HG02642 (cell line): ENCODE results near the gene LENEP.
"Not testable (repeated sequence)": the region's sequence is repeated elsewhere in the genome, so short reads cannot be mapped to it uniquely, and the experiment has no call there.

Experiments used
- ATAC-seq: cut with Tn5 transposase; IDR thresholded peaks from one replicate; pipeline ENCODE4 v1.9.1; 2021; ENCODE audit warnings: mild to moderate bottlenecking; ENCODE audit not compliant: unreplicated experiment, poor library complexity

LENEP gene

DNA sequence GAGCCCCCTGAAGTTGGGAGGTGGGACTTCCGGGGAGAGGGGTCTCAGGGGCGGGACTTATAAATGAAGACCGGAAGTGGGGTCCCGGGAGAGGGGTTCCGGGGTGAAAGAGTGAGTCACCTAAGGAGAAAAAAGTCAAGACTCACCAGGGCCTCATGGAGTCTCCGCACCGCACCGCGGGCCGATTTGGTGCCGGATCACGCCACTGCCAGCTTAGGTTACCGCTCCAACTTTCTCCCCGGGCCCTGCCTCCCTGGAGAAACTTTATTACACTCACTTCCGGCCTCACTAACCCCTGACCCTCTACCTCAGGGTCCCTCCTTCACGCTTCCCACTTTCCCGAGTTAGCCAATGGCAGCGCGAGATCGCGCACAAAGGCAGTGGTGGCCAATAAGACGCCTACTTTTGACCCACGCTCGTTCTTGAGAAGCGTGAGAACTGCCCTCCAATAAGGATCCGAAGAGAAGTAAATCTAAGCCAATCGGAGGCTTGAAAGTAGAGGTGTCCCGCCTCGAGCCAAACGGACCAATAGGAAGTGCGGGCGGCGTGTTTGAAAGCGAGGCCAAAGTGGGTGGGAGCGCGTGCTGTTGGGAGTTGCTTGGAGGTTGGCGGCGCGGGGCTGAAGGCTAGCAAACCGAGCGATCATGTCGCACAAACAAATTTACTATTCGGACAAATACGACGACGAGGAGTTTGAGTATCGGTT is 19.1 kb upstream of the LENEP start, which contains the start of gene CKS1B:
Gene CKS1B (plus strand): TSS at position 580 of the 706 bp plus-strand sequence. CDS start 65 bp downstream, at position 645.
- ATAC-seq: peak; percentile 78

DNA sequence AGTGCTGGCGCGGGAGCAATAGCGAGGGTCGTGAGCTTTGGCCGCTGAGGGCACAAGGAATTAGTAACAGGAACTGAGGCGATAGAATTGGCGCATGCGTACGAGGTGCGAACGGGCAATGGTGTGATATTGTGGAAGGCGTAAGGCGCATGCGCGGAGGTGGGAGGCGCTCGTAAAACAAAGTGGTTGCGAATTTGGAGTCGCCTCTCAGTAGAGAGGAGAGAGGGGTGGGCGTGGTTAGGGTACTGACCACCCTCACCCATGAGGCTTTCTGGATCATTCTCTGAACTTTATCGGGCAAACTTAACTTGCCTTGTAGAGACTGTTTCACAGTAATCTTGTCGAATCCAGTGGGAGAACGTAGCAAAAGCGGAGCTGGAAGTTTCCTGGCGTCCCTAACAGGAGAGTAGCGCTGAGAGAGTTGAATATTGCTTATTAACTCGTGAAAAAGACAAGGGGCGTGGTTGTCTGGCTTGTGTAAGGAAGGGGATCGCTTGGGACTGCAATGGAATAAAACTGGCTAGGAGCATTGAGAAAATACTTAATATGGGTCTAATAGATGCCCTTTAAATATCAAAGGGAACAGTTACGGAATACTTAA is 18.5 kb upstream of the LENEP start:
- peak; percentile 53 for ATAC-seq

DNA sequence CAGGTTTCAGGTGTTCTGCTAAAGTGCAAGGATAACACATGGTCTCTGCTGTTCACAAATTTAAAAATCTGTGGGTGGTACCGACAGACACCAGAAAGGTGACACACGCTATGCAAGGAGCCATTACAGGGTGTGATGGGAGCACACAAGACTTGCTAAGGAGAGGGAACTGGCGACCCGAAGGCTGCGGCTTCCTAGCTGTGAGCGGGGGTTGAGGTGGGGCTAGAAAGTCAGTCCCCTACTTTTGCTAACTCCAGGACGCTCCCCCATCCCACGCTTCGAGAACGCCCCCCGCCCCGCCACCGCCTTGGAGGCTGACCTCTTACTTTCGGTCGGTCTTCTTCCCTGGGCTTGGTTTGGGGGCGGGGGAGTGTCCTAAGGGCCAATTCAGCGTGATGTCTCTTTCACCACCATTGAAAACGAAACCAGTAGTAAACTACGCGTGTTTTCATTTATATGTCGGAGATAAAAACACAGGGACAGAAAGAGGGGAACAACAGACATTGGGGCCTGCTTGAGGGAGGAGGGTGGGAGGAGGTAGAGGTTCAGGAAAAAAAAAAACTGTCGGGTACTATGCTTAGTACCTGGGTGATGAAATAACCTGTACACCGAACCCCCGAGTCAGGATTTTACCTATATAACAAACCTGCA is 17.9 kb upstream of the LENEP start:
- no peak for ATAC-seq

DNA sequence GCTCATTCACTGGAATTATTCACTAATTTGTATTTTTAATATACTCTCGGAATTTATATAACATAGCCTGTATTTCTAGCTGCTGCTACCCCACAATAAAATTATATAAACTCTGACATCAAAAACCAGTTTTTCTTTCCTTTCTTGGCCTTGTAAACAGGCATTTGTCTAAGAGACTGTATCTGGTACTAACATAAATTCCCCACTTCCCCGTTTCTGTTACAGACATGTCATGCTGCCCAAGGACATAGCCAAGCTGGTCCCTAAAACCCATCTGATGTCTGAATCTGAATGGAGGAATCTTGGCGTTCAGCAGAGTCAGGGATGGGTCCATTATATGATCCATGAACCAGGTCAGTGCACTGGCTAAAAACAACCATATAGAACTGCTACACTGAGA is 15.6 kb upstream of the LENEP start:
- ATAC-seq: not testable (repeated sequence)

DNA sequence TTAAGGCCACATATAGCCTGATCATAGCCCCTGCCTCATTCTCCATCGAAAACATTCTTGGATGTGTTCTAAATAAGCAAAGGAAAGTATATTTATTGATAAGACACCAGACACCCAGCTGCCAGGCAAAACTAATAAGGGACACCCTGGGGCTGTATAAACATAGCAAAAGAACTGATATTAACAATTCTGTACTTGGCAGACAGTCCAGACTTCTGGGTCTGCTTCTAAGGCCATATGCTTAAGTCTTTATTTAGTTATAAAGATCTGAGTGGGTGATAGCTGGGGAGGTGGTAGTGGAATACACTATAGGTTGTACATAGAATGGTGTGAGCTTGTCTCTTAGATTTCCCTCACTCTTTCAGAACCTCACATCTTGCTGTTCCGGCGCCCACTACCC is 15.0 kb upstream of the LENEP start:
- ATAC-seq: no peak

DNA sequence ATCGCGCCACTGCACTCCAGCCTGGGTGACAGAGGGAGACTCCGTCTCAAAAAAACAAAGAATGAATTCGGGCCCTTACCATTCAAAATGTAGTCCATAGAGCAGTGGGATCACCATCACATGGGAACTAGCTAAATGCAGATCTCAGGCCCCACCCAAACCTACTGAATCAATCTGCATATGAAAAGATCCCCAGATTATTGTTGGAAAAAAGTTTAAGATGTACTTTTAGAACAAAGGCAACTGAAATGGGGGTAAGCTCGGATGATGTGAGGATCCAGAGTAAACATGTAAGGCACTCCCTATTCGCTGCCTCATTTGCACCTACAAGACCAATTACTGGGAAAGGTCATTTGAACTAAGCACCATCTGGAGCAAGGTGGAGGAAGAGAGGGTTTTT is 11.0 kb upstream of the LENEP start:
- no peak for ATAC-seq

DNA sequence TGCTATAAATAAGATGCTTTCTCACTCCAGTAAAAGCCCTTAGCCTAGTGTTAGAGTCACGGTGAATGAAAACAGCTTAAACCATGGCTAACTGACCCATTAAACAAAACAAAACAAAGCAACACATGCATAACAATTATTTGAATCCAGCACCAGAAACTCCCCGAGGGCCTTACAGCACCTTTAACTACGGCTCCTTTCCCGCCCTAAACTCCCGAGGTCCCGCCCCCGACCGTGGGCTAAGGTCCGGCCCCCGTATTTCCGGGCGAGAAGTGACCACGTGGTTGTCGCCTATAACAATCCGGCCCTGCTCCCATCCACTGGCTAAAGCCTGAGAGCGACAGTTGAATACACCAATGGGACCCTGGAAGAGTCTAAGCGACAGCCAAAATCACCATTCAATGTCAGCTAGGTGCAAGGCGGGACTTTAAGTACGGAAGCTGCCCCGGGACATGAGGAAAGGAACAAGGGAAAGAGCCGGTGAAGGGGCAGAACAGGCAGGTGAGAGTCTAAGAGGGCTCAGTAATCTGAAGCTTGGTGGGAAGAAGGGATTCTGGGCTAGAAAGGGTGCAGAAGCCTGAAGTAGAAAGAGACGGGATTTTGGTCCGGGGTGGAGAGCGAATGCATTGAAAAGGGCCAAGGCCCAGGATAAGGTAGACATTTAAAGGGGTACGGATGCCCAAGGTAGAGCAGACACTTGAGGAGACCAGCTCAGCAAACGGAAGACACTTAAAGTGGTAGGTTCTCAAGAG is 10.3 kb upstream of the LENEP start, which contains the start of gene FLAD1:
Gene FLAD1 (plus strand): TSS at position 448 of the 752 bp plus-strand sequence. CDS start 351 bp downstream, outside the sequence.
- ATAC-seq: peak; percentile 99

DNA sequence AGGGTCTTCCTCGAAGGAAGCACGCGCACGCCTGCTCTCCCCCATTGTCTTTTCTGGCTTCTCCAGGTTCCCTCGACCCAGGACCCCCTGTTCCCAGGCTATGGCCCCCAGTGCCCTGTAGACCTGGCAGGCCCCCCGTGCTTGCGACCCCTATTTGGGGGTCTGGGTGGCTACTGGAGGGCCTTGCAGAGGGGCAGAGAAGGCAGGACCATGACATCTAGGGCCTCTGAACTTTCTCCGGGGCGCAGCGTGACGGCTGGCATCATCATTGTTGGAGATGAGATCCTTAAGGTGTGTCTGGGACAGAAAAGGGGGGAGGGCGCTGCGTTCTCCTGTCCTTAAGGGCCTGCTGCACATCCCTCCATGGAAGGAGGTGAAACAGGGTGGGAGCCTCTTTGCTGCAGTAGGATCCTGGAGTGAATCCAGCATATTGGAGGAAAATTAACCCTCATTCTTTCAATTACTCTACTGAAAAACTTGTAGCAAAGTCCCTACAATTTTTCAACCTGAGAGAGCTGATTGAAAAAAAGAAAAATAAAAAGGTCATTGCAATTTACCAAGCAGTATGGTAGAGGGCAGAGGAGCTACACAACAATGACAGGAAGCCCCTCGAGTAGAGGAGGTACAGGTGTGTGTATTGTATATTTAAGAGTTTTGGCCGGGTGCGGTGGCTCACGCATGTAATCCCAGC is 9.5 kb upstream of the LENEP start:
- ATAC-seq: no peak

DNA sequence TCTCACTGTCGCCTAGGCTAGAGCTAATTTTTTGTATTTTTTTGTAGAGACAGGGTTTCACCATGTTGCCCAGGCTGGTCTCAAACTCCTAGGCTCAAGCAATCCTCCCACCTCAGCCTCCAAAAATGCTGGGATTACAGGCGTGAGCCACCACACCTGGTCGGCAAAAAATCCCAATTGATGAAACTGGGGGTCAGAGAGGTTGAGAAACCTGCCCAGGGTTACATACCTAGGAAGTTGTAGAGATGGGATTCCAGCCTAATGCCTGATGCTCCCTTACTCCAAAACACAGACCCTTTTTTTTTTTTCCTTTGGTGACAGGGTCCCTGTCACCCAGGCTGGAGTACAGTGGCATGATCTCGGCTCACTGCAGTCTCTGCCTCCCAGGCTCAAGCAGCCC is 6.7 kb upstream of the LENEP start:
- not testable (repeated sequence) for ATAC-seq

DNA sequence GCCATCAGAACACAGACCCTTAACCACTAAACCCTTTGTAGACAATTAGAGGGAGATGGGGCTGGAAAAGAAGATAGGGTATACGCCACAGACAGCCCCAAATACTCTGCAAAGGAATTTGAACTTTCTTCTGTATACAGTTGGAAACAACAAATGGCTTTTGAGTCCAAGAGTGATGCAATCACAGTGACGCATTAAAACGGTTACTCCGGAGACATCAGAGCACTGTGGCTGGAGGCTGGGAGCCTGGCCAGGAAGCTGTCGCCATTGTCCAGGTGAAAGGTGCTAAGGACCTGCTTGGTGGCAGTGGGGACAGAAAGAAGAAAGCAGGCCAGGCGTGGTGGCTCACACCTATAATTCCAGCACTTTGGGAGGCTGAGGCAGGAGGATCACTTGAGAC is 6.1 kb upstream of the LENEP start:
- no peak for ATAC-seq

DNA sequence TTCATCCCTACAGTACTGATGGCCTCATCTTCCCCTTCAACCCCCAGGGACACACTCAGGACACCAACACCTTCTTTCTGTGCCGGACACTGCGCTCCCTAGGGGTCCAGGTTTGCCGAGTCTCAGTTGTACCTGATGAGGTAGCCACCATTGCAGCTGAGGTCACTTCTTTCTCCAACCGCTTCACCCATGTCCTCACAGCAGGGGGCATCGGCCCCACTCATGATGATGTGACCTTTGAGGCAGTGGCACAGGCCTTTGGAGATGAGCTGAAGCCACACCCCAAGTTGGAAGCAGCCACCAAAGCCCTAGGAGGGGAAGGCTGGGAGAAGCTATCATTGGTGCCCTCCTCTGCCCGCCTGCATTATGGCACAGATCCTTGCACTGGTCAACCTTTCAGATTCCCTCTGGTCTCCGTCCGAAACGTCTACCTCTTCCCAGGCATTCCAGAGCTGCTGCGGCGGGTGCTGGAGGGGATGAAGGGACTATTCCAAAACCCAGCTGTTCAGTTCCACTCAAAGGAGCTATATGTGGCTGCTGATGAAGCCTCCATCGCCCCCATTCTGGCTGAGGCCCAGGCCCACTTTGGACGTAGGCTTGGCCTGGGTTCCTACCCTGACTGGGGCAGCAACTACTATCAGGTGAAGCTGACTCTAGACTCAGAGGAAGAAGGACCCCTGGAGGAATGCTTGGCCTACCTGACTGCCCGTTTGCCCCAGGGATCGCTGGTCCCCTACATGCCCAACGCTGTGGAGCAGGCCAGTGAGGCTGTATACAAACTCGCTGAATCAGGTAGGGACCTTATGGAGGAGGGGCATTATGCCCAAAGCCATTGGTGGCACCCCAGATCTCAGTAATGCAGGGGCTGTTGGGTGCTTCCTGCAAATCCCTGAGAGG is 5.1 kb upstream of the LENEP start:
- no peak for ATAC-seq

DNA sequence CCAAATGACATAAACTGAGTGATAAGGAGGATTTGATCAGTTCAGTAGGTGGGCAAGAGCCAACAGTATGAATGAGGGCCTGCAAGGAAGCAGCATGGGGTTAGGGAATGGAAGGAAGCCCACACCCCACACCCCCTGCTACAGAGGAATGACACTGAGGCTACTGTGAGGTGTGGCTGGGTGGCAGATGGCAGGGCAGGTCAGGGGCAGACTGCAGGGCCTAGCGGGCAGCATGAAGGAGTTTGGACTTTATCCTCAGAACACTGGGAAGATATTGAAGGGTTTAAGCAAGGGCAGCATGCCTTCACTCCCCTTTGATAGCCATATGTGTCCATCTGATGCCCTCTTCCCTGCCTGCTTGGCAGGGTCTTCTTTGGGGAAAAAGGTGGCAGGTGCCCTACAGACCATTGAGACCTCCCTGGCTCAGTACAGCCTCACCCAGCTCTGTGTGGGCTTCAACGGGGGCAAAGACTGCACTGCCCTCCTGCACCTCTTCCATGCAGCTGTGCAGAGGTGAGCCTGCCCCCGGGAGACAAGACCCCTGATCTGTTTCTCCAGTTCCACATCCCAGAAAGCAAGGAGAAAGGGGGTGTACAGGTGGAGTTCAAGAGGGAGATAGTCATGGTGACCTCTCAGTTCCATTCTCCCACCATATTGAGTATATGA is 4.1 kb upstream of the LENEP start:
- ATAC-seq: no peak

DNA sequence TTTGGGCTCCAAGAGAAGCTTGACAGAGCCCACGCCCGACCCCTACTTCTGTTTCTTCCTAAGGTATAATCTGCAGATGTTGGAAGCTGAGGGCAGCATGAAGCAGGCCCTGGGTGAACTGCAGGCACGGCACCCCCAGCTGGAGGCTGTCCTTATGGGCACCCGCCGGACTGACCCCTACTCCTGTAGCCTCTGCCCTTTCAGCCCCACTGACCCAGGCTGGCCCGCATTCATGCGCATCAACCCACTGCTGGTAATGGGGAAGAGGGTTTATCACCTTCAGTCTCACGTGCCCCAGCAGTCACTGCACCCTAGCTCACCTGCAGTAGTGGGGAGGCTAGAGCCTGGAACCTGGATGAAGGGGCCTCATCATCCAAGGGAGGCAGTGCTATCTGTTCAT is 3.1 kb upstream of the LENEP start:
- no peak for ATAC-seq

DNA sequence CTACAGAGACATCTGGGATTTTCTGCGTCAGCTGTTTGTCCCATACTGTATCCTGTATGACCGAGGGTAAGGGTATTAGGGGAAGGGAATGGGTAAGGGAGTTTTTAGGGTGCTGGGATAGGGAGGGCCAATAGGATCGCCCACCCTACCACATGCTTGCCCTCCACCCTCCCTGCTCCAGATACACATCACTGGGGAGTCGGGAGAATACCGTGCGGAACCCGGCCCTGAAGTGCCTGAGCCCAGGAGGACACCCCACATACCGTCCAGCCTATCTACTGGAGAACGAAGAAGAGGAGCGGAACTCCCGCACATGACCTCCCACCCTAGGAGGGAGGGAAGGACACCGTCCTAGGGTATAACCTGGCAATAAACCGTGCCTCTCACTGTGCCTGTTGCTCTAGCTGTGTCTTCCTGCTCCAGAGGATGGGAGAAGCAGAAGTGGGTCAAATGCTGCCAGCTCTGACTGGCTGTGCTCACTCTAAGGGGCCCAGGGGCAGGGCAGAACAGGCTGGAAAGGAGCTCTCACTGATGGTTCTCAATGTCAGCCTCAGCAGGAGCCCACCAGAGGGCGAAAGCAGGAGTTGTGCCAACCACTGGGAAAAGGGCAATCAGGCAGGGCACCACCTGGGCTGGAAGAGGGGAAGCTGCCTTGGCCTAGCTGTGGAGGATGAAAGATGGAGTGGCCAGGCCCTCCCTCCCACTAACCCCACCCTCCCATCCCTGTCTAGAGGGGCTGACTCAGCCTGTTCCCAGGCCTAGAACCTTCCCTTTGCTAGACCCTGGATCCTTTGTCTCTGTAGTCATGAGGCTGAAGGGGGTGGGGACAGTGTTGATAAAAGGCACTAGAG is 440 bp upstream of the LENEP start:
- no peak for ATAC-seq

DNA sequence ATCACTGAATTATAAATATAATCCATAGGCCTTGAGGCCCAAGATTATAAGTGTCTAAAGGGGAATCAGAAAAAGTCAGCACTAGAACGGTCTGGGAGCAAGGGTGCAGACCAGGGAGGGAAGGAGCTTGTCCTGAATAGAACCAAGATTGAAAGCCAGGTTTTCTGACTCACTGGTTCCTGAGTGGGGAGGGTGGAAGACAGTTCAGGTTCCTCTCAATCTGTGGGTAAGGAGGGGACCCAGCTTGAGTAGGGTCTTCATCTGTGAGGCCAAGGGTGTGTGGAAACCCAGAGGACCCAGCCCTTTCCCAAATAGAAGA is 842 bp downstream of the LENEP start:
- ATAC-seq: no peak

DNA sequence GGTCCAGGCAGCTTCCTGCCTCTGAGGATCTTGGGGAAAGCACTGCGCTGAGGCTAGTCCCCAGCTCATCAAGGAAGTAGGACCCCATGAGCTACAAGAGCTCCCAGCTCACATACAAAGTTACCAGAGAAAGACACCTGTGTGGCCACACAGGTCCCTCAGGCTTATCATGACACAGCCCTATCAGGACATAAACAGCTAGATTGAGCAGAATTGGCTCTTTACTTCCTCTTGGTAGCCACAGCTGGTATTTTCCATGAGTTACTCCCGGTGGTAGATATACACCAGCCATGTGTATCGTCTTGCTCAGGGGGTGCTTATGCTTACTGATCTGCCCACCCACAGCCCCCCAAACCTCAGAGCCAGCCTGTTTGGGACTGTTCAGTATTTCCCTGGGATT is 1.2 kb downstream of the LENEP start:
- no peak for ATAC-seq

DNA sequence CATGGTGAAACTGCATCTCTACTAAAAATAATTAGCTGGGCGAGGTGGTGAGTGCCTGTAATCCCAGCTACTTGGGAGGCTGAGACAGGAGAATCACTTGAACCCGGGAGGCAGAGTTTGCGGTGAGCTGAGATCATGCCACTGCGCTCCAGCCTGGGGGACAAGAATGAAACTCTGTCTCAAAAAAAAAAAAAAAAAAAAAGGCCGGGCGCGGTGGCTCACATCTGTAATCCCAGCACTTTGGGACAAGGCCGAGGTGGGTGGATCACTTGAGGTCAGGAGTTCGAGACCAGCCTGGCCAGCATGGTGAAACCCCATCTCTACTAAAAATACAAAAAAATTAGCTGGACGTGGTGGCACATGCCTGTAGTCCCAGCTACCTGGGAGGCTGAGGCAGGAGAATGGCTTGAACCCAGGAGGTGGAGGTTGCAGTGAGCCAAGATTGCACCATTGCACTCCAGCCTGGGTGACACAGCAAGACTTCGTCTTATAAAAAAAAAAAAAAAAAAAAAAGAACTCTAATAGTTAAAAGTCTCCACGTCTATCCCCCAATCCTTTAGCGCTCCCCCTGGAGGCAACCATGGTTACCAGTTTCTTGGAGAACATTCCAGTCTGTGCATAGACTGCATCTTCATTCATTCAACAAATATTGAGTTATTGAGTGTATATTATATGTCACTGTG is 2.1 kb downstream of the LENEP start:
- not testable (repeated sequence) for ATAC-seq
